Astrocyte (in vitro differentiated cells and primary cell): ENCODE measurements around the gene LDB3. TPM values are rescaled to one million over a fixed set of nuclear protein-coding genes. Genes with fewer than 3 reads are reported as not detected.

Source experiments
- DNase-seq: peaks from one replicate; pipeline ENCODE4 v3.0.0-alpha.2; 2010; ENCODE audit warnings: low read depth
- FAIRE-seq: peaks from 2 replicates; lab custom pipeline; 2011; peaks lifted over from hg19 to GRCh38; lab: Jason Lieb, UNC
- H2AFZ ChIP-seq: 2 replicates; pipeline ENCODE4 v1.6.0; 2012; ENCODE audit warnings: low read depth, low read length, inconsistent platforms
- H3K27ac ChIP-seq: 2 replicates; pipeline ENCODE4 v1.5.1; 2011; ENCODE audit warnings: low read depth, low read length, inconsistent platforms
- H3K27me3 ChIP-seq: 2 replicates; pipeline ENCODE4 v1.6.0; 2011; ENCODE audit warnings: low read length, inconsistent platforms; ENCODE audit not compliant: insufficient read depth
- H3K36me3 ChIP-seq: 2 replicates; pipeline ENCODE4 v1.5.1; 2011; ENCODE audit warnings: low read length, inconsistent platforms; ENCODE audit not compliant: insufficient read depth
- H3K4me1 ChIP-seq: 2 replicates; pipeline ENCODE4 v1.5.1; 2011; ENCODE audit warnings: low read length, inconsistent platforms; ENCODE audit not compliant: insufficient read depth
- H3K4me2 ChIP-seq: 2 replicates; pipeline ENCODE4 v1.6.0; 2012; ENCODE audit warnings: low read length, inconsistent platforms
- H3K4me3 ChIP-seq: 2 replicates; pipeline ENCODE4 v1.5.1; 2011; ENCODE audit warnings: low read depth, mild to moderate bottlenecking, low read length, inconsistent platforms; ENCODE audit not compliant: insufficient read depth
- H3K79me2 ChIP-seq: 2 replicates; pipeline ENCODE4 v1.6.0; 2012; ENCODE audit warnings: mild to moderate bottlenecking, low read length, inconsistent platforms; ENCODE audit not compliant: insufficient read depth
- H3K9ac ChIP-seq: 2 replicates; pipeline ENCODE4 v1.6.0; 2012; ENCODE audit warnings: mild to moderate bottlenecking, low read length, inconsistent platforms
- H3K9me3 ChIP-seq: 2 replicates; pipeline ENCODE4 v1.5.1; 2012; ENCODE audit warnings: low read depth, mild to moderate bottlenecking, low read length, inconsistent platforms; ENCODE audit not compliant: insufficient read depth
- H4K20me1 ChIP-seq: 2 replicates; pipeline ENCODE4 v1.6.0; 2012; ENCODE audit warnings: low read length, inconsistent platforms; ENCODE audit not compliant: insufficient read depth
- H3K27ac Mint-ChIP-seq: one replicate; pipeline ENCODE4 v1.8.0; 2021; ENCODE audit warnings: mild to moderate bottlenecking, mixed read lengths; ENCODE audit not compliant: unreplicated experiment
- H3K27me3 Mint-ChIP-seq: one replicate; pipeline ENCODE4 v1.8.0; 2021; ENCODE audit warnings: low read depth, mixed read lengths; ENCODE audit not compliant: unreplicated experiment
- H3K36me3 Mint-ChIP-seq: one replicate; pipeline ENCODE4 v1.8.0; 2021; ENCODE audit warnings: low read depth, mixed read lengths; ENCODE audit not compliant: unreplicated experiment
- H3K4me1 Mint-ChIP-seq: one replicate; pipeline ENCODE4 v1.8.0; 2021; ENCODE audit warnings: low read depth, mixed read lengths; ENCODE audit not compliant: unreplicated experiment
- H3K4me3 Mint-ChIP-seq: one replicate; pipeline ENCODE4 v1.8.0; 2021; ENCODE audit warnings: mild to moderate bottlenecking, moderate library complexity, mixed read lengths; ENCODE audit not compliant: unreplicated experiment
- H3K9me3 Mint-ChIP-seq: one replicate; pipeline ENCODE4 v1.8.0; 2021; ENCODE audit warnings: mild to moderate bottlenecking, mixed read lengths; ENCODE audit not compliant: unreplicated experiment
- EZH2 ChIP-seq: IDR thresholded peaks from 2 replicates; pipeline ENCODE4 v1.6.1; 2012; ENCODE audit warnings: mild to moderate bottlenecking, low read length, inconsistent platforms; ENCODE audit not compliant: insufficient read depth
- total RNA-seq: library from RNA; stranded (reverse); gene quantifications from 2 replicates; pipeline ENCODE4 v1.2.1, GENCODE V29; 2021
- TF ChIP-seq, protein P1 (sequence below): IDR thresholded peaks from 2 replicates; pipeline ENCODE4 v1.5.1; 2011; ENCODE audit warnings: low read depth, mild to moderate bottlenecking, inconsistent platforms, low read length, moderate library complexity; ENCODE audit not compliant: insufficient read depth

Gene LDB3
- total RNA-seq, 1 donor from 2014 or later: 3.5 TPM

DNA sequence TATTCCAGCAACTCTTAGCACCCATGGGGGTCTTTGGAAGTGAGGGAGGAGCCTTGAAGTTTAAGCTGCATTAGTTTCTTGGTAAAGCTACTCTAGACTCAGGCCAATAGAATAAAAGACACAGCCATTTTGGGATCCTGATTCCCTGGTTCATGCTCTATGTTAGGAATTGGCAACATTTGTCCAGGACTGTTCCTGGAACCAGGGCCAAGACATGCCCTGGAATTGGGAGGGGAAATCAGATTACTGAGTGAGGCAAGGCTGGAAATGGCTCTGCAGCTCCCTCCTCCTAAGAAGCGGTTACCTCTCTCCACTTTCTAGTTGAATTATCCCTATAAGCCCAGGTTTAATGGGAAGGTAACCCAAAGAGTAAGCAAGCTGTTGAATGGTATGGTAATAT lies 73.9 kb downstream of the LDB3 start:
- Histone ChIP-seq H2AFZ (no peak overlapping the region), H3K9me3 (no peaks in the 10 kb centered on the region), H3K4me2 (no peak overlapping the region), H3K27ac (no peak overlapping the region), H3K4me3 (no peak overlapping the region), H3K79me2 (no peaks in the 10 kb centered on the region), H3K27me3 (no peaks in the 10 kb centered on the region), H3K4me1 (no peaks in the 10 kb centered on the region), H3K36me3 (no peaks in the 10 kb centered on the region), H4K20me1 (no peaks in the 10 kb centered on the region), H3K9ac (no peak overlapping the region)
- H3K27ac Mint-ChIP-seq: no peak overlapping the region
- no peak for FAIRE-seq
- peaks cover 5% of the 10 kb centered on the region for H3K27me3 Mint-ChIP-seq
- no peaks in the 10 kb centered on the region for H3K4me1 Mint-ChIP-seq
- no peak for DNase-seq
- H3K36me3 Mint-ChIP-seq: peaks cover 3% of the 10 kb centered on the region
- TF ChIP-seq, protein P1, sequence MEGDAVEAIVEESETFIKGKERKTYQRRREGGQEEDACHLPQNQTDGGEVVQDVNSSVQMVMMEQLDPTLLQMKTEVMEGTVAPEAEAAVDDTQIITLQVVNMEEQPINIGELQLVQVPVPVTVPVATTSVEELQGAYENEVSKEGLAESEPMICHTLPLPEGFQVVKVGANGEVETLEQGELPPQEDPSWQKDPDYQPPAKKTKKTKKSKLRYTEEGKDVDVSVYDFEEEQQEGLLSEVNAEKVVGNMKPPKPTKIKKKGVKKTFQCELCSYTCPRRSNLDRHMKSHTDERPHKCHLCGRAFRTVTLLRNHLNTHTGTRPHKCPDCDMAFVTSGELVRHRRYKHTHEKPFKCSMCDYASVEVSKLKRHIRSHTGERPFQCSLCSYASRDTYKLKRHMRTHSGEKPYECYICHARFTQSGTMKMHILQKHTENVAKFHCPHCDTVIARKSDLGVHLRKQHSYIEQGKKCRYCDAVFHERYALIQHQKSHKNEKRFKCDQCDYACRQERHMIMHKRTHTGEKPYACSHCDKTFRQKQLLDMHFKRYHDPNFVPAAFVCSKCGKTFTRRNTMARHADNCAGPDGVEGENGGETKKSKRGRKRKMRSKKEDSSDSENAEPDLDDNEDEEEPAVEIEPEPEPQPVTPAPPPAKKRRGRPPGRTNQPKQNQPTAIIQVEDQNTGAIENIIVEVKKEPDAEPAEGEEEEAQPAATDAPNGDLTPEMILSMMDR: no peak
- TF ChIP-seq EZH2: no peak
- no peaks in the 10 kb centered on the region for H3K9me3 Mint-ChIP-seq
- H3K4me3 Mint-ChIP-seq: no peak overlapping the region

DNA sequence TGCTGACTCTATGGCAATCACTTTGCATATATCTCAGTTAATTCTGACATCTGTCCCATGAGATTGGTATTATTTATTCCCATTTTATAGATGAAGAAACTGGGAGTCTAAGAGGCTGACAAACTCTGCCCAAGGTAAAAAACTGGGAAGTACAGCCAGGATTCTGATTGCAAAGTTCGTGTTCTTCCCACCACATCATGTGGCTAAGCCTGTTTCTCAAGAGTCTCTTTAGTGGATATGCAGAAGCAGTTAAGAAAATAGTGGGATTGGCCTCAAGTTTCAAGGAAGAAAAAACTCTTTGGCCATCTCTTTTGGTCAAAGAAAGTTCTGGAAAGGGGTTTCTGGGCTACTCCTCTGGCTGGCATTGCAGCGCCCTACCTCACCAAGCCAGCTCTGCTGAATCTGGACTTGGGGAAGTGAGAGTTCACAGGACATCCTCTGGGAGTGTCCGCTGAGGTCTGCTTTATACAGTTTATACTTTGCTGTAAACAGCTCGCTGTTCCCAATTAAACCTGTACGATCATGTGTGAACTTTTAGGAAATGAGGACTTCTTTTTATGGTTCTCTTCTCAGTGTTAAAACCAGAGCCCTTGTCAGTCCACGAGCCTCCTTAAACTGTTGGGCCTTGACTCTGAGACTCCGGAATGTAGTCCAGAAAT lies 75.9 kb downstream of the LDB3 start:
- Mint-ChIP-seq H3K4me3 (no peak overlapping the region), H3K27ac (no peak overlapping the region)
- TF ChIP-seq EZH2: no peak
- TF ChIP-seq, protein P1: no peak

More for the DNA sequence above, 75.9 kb downstream of the LDB3 start:
- no peak for DNase-seq
- peaks cover 5% of the 10 kb centered on the region for H3K27me3 Mint-ChIP-seq
- Histone ChIP-seq H3K27me3 (no peaks in the 10 kb centered on the region), H2AFZ (no peak overlapping the region), H3K36me3 (no peaks in the 10 kb centered on the region), H3K27ac (no peak overlapping the region), H4K20me1 (no peaks in the 10 kb centered on the region), H3K9me3 (no peaks in the 10 kb centered on the region), H3K4me2 (no peak overlapping the region), H3K4me3 (no peak overlapping the region), H3K79me2 (no peaks in the 10 kb centered on the region), H3K4me1 (no peaks in the 10 kb centered on the region), H3K9ac (no peak overlapping the region)
- no peaks in the 10 kb centered on the region for H3K36me3 Mint-ChIP-seq
- no peaks in the 10 kb centered on the region for H3K9me3 Mint-ChIP-seq
- no peaks in the 10 kb centered on the region for H3K4me1 Mint-ChIP-seq
- no peak for FAIRE-seq
